B cell (primary cell): ENCODE results near the gene SLC6A6. TPM values are rescaled to one million over a fixed set of nuclear protein-coding genes. Genes with fewer than 3 reads are reported as not detected.

Experiments used
- ATAC-seq: fragments of 200-7000 bp; cut with Tn5 transposase; one replicate; pipeline ENCODE4 v1.10.0; 2021; ENCODE audit warnings: low read depth, mild to moderate bottlenecking, moderate number of reproducible peaks, moderate library complexity
- CTCF ChIA-PET: fragments of 350-600 bp; sonication (Branson Sonifier 250); formaldehyde crosslinking; loops from one replicate; lab custom pipeline; 2021; ENCODE audit warnings: antibody characterized with exemption, inconsistent platforms; lab: Charles Lee
- POLR2A ChIA-PET: fragments of 350-600 bp; sonication (Branson Sonifier 250); formaldehyde crosslinking; loops from one replicate; lab custom pipeline; 2021; ENCODE audit warnings: antibody characterized with exemption; lab: Charles Lee
- DNase-seq: peaks from one replicate; pipeline ENCODE4 v3.0.0; 2013
- H2AFZ ChIP-seq: 2 replicates; pipeline ENCODE4 v1.6.1; 2012; ENCODE audit warnings: mild to moderate bottlenecking, low read depth, low read length; ENCODE audit not compliant: insufficient read depth, poor library complexity, severe bottlenecking
- H3K27ac ChIP-seq, 2 donors: 1 replicate in 1 of 2; 2 replicates in 1 of 2; pipeline ENCODE4 v1.5.1; 2012 to 2013; ENCODE audit warnings: low read length in 2 of 2, mild to moderate bottlenecking in 2 of 2, moderate library complexity in 1 of 2
- H3K27me3 ChIP-seq, 4 experiments: fragments of 200-600 bp in 1 of 4; sonication (generic) in 1 of 4; replicated peaks in 1 of 4; 1 replicate in 2 of 4; 2 replicates in 2 of 4; pipeline versions ENCODE4 v1.6.1 to v1.7.0; 2013 to 2016; ENCODE audit warnings: low read length in 3 of 4, mild to moderate bottlenecking in 2 of 4, mixed read lengths in 1 of 4, moderate library complexity in 1 of 4; ENCODE audit not compliant: insufficient read depth in 4 of 4, control insufficient read depth in 3 of 4; ENCODE audit errors: control extremely low read depth in 1 of 4
- H3K36me3 ChIP-seq, 2 experiments: replicated peaks in 1 of 2; 1 replicate in 1 of 2; 2 replicates in 1 of 2; pipeline versions ENCODE4 v1.6.1 to v1.7.1; 2013; ENCODE audit warnings: low read length in 1 of 2; ENCODE audit not compliant: insufficient read depth in 2 of 2, control insufficient read depth in 1 of 2; ENCODE audit errors: control extremely low read depth in 1 of 2, extremely low read depth in 1 of 2
- H3K4me1 ChIP-seq, 2 donors: fragments of 200-600 bp in 1 of 2; sonication (generic) in 1 of 2; 1 replicate in 1 of 2; 2 replicates in 1 of 2; pipeline versions ENCODE4 v1.5.1 to v1.6.1; 2013 to 2017; ENCODE audit warnings: low read length in 2 of 2; ENCODE audit not compliant: control insufficient read depth in 2 of 2, insufficient read depth in 2 of 2
- H3K4me2 ChIP-seq: replicated peaks from 2 replicates; pipeline ENCODE3; 2012; ENCODE audit warnings: mild to moderate bottlenecking, low read depth, low read length; ENCODE audit not compliant: poor library complexity, severe bottlenecking
- H3K4me3 ChIP-seq, 5 experiments: fragments of 200-600 bp in 1 of 5; sonication (generic) in 1 of 5; 1 replicate in 3 of 5; 2 replicates in 2 of 5; pipeline versions ENCODE4 v1.5.1 to v1.7.0; 2011 to 2016; ENCODE audit warnings: low read length in 4 of 5, mild to moderate bottlenecking in 4 of 5, low read depth in 2 of 5, control low read depth in 1 of 5, moderate library complexity in 1 of 5; ENCODE audit not compliant: insufficient read depth in 1 of 5; ENCODE audit errors: control extremely low read depth in 1 of 5, extremely low read depth in 1 of 5
- H3K79me2 ChIP-seq: fragments of 200-600 bp; sonication (generic); one replicate; pipeline ENCODE4 v1.6.0; 2016; ENCODE audit warnings: low read length; ENCODE audit not compliant: control insufficient read depth, insufficient read depth
- H3K9ac ChIP-seq: fragments of 200-600 bp; sonication (generic); 2 replicates; pipeline ENCODE4 v1.6.1; 2017; ENCODE audit warnings: mild to moderate bottlenecking, low read length, moderate library complexity
- H3K9me3 ChIP-seq, 3 donors: one replicate each; pipeline versions ENCODE4 v1.6.1 to v1.7.1; 2013; ENCODE audit warnings: low read length in 2 of 3; ENCODE audit not compliant: control insufficient read depth in 2 of 3, insufficient read depth in 1 of 3; ENCODE audit errors: control extremely low read depth in 1 of 3
- H4K20me1 ChIP-seq: 2 replicates; pipeline ENCODE4 v1.6.0; 2012; ENCODE audit warnings: mild to moderate bottlenecking, low read length; ENCODE audit not compliant: insufficient read depth, control insufficient read depth, poor library complexity, severe bottlenecking
- H3K27ac Mint-ChIP-seq: one replicate; pipeline ENCODE4 v1.8.0; 2021; ENCODE audit warnings: mixed read lengths
- H3K27me3 Mint-ChIP-seq: one replicate; pipeline ENCODE4 v1.8.0; 2021; ENCODE audit warnings: mixed read lengths
- H3K4me1 Mint-ChIP-seq: one replicate; pipeline ENCODE4 v1.8.0; 2021; ENCODE audit warnings: mixed read lengths
- H3K4me3 Mint-ChIP-seq: one replicate; pipeline ENCODE4 v1.8.0; 2021; ENCODE audit warnings: mixed read lengths
- H3K9me3 Mint-ChIP-seq: one replicate; pipeline ENCODE4 v1.8.0; 2022; ENCODE audit warnings: mixed read lengths; ENCODE audit not compliant: insufficient read depth
- EZH2 ChIP-seq: IDR thresholded peaks from 2 replicates; pipeline ENCODE4 v1.6.1; 2012; ENCODE audit warnings: borderline replicate concordance, low read depth, mild to moderate bottlenecking, moderate library complexity, low read length; ENCODE audit not compliant: insufficient read depth, poor library complexity, severe bottlenecking
- WGBS: methylation state at CpG from one replicate; pipeline ENCODE4 v1.1.5; 2013; ENCODE audit warnings: missing lambda C conversion rate; ENCODE audit not compliant: insufficient coverage; 5-methylcytosine and 5-hydroxymethylcytosine counted together
- intact Hi-C: fragments of 100-400 bp; cut with micrococcal nuclease; formaldehyde crosslinking; loops from one replicate; pipeline ENCODE4 v1.10.0; 2022
- polyA plus RNA-seq: library from polyadenylated mRNA; depleted of rRNA; stranded (reverse); fragments of >200 nt; gene quantifications from 2 replicates; pipeline ENCODE4 v1.2.3, GENCODE V29; 2012
- total RNA-seq, 2 donors: library from RNA; stranded (reverse); fragments of 120-200 nt in 1 of 2; gene quantifications; 1 replicate in 1 of 2; 2 replicates in 1 of 2; pipeline versions ENCODE4 v1.2.3 to v1.2.4, GENCODE V29; 2013 to 2022
- TF ChIP-seq, protein P1 (sequence below): fragments of 200-600 bp; IDR thresholded peaks from one replicate; pipeline ENCODE4 v1.8.0; 2022; ENCODE audit warnings: antibody characterized with exemption, mild to moderate bottlenecking

SLC6A6 gene
- total and polyA plus RNA-seq, 2 donors (not counting 1 experiment from before 2014, with no cell fraction given) = 34.2 to 48.7 TPM

DNA sequence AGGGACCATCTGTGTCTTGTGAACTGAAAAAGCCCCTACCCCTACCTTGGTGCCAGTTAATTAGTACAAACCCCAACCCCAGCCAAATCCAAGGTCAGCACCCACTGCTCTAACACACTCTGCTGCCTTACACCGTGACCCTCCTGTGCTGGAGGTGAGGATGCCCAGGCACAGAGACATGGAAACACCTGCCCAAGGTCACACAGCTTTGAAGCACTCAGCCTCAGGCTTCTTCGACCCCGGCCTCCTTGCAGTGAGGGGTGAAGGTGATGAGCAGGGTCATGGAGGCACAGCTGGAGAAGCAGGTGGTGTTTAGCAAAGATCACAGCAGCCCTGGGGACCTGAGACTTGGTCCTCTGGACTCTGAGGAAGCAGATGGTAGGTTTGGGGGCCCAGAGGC, 39.0 kb upstream of the SLC6A6 start:
- H3K27ac Mint-ChIP-seq = no peak overlapping the region
- CTCF ChIA-PET = interaction anchor here (0.8 kb wide), 1 partner anchor 20 kb away, joined by 3 read pairs; no protein-coding TSS in a partner anchor
- H3K79me2 ChIP-seq = no peaks in the 10 kb centered on the region
- H3K4me1 ChIP-seq = no peaks in the 10 kb centered on the region
- no peak overlapping the region for H2AFZ ChIP-seq
- H3K4me1 Mint-ChIP-seq = no peaks in the 10 kb centered on the region
- intact Hi-C loops = no loop called here
- no peaks in the 10 kb centered on the region for H3K9me3 Mint-ChIP-seq
- POLR2A ChIA-PET = no interaction called here
- H3K9ac ChIP-seq = no peak overlapping the region
- no peak overlapping the region for H3K27ac ChIP-seq
- H4K20me1 ChIP-seq = no peaks in the 10 kb centered on the region
- H3K4me3 ChIP-seq = no peak overlapping the region
- no peak overlapping the region for H3K4me3 Mint-ChIP-seq
- H3K36me3 ChIP-seq = no peaks in the 10 kb centered on the region
- ATAC-seq = no peak
- no peak overlapping the region for H3K4me2 ChIP-seq
- TF ChIP-seq, protein P1, sequence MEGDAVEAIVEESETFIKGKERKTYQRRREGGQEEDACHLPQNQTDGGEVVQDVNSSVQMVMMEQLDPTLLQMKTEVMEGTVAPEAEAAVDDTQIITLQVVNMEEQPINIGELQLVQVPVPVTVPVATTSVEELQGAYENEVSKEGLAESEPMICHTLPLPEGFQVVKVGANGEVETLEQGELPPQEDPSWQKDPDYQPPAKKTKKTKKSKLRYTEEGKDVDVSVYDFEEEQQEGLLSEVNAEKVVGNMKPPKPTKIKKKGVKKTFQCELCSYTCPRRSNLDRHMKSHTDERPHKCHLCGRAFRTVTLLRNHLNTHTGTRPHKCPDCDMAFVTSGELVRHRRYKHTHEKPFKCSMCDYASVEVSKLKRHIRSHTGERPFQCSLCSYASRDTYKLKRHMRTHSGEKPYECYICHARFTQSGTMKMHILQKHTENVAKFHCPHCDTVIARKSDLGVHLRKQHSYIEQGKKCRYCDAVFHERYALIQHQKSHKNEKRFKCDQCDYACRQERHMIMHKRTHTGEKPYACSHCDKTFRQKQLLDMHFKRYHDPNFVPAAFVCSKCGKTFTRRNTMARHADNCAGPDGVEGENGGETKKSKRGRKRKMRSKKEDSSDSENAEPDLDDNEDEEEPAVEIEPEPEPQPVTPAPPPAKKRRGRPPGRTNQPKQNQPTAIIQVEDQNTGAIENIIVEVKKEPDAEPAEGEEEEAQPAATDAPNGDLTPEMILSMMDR = no peak
- TF ChIP-seq EZH2 = no peak
- H3K9me3 ChIP-seq = peaks cover 0 to 2% (median 0%) of the 10 kb centered on the region in 3 donors
- DNase-seq = no peak
- peaks cover 0 to 2% (median 0%) of the 10 kb centered on the region in 4 experiments for H3K27me3 ChIP-seq
- H3K27me3 Mint-ChIP-seq = peaks cover 14% of the 10 kb centered on the region
- 83% methylated on average over 2 of the region's 3 CpGs for WGBS

DNA sequence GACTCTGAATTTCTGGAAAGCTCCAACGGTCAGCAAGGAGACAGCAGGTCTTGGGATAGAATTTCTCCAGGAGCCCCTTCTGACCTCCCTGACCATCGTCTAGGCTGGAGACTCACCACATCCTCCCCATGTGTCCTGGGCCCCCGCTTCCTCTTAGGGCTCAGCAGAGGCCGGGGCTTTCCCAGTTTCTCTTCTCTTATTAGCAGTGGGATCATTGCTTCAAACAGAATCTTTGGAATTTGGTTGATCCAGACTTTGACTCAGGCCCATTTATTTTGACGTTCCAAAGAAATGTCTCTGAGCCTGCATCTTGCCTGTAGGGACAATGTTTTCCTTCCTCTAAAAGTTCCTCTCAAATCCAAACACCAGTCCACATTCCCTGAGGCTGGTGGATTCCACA, 38.4 kb upstream of the SLC6A6 start:
- Histone ChIP-seq H3K27ac (no peak overlapping the region), H4K20me1 (no peaks in the 10 kb centered on the region), H3K36me3 (no peaks in the 10 kb centered on the region), H3K9me3 (peaks cover 0 to 2% (median 0%) of the 10 kb centered on the region in 3 donors), H3K9ac (no peak overlapping the region), H3K27me3 (peaks cover 0 to 2% (median 0%) of the 10 kb centered on the region in 4 experiments), H2AFZ (no peak overlapping the region), H3K4me1 (no peaks in the 10 kb centered on the region), H3K4me2 (no peak overlapping the region), H3K79me2 (no peaks in the 10 kb centered on the region), H3K4me3 (no peak overlapping the region)
- no peak for DNase-seq
- ChIA-PET CTCF (no interaction called here), POLR2A (no interaction called here)
- Mint-ChIP-seq H3K4me1 (no peaks in the 10 kb centered on the region), H3K27ac (no peak overlapping the region), H3K9me3 (no peaks in the 10 kb centered on the region), H3K27me3 (peaks cover 12% of the 10 kb centered on the region), H3K4me3 (no peak overlapping the region)
- WGBS = 48% methylated on average over 5 of the region's 5 CpGs
- TF ChIP-seq EZH2 = no peak
- TF ChIP-seq, protein P1 = no peak
- intact Hi-C loops = no loop called here
- ATAC-seq = no peak
